Karpas-422 (cell line): ENCODE data around the gene TAGLN3. TPM values are rescaled to one million over a fixed set of nuclear protein-coding genes. Genes with fewer than 3 reads are reported as not detected.

Experiments used
- DNase-seq: peaks from one replicate; pipeline ENCODE4 v3.0.0-alpha.2; 2015
- H2AFZ ChIP-seq: fragments of 200-600 bp; sonication (generic); 2 replicates; pipeline ENCODE4 v1.6.1; 2014; ENCODE audit warnings: antibody characterized with exemption, low read length, mixed read lengths
- H3K27ac ChIP-seq: fragments of 200-600 bp; sonication (generic); 2 replicates; pipeline ENCODE4 v1.5.1; 2014; ENCODE audit warnings: mild to moderate bottlenecking, low read length, moderate library complexity
- H3K27me3 ChIP-seq: fragments of 200-600 bp; sonication (generic); 2 replicates; pipeline ENCODE4 v1.6.1; 2014; ENCODE audit warnings: low read length, mixed read lengths
- H3K36me3 ChIP-seq: fragments of 200-600 bp; sonication (generic); 2 replicates; pipeline ENCODE4 v1.6.1; 2014; ENCODE audit warnings: low read length, mixed read lengths; ENCODE audit not compliant: insufficient read depth
- H3K4me1 ChIP-seq: fragments of 200-600 bp; sonication (generic); 2 replicates; pipeline ENCODE4 v1.6.1; 2014; ENCODE audit warnings: mild to moderate bottlenecking, low read length, mixed read lengths
- H3K4me2 ChIP-seq: fragments of 200-600 bp; sonication (generic); 2 replicates; pipeline ENCODE4 v1.6.1; 2014; ENCODE audit warnings: low read length, low read depth, mild to moderate bottlenecking; ENCODE audit not compliant: poor library complexity, severe bottlenecking
- H3K4me3 ChIP-seq: fragments of 200-600 bp; sonication (generic); 2 replicates; pipeline ENCODE4 v1.5.1; 2014; ENCODE audit warnings: mild to moderate bottlenecking, antibody characterized with exemption, low read length, mixed read lengths
- H3K79me2 ChIP-seq: fragments of 200-600 bp; sonication (generic); 2 replicates; pipeline ENCODE4 v1.6.1; 2014; ENCODE audit warnings: mild to moderate bottlenecking, low read length, mixed read lengths
- H3K9ac ChIP-seq: fragments of 200-600 bp; sonication (generic); 2 replicates; pipeline ENCODE4 v1.6.0; 2014; ENCODE audit warnings: low read length
- H3K9me2 ChIP-seq: fragments of 200-600 bp; sonication (generic), shearing (Covaris generic); replicated peaks from 2 replicates; pipeline ENCODE4 v1.6.0; 2014; ENCODE audit warnings: mild to moderate bottlenecking, low read length, moderate library complexity; ENCODE audit not compliant: insufficient read depth
- H3K9me3 ChIP-seq: fragments of 300-700, 200-600 bp; sonication (generic); 2 replicates; pipeline ENCODE4 v1.6.1; 2014; ENCODE audit warnings: low read length, mixed read lengths
- H4K20me1 ChIP-seq: fragments of 200-600 bp; sonication (generic); 2 replicates; pipeline ENCODE4 v1.6.1; 2014; ENCODE audit warnings: mild to moderate bottlenecking, antibody characterized with exemption, low read length, low read depth; ENCODE audit not compliant: insufficient read depth
- total RNA-seq: library from RNA; depleted of rRNA; stranded (reverse); fragments of >200 nt; shearing (Covaris generic); gene quantifications from 2 replicates; pipeline ENCODE4 v1.2.3, GENCODE V29; 2014; ENCODE audit warnings: low replicate concordance

Gene TAGLN3
- total RNA-seq, 1 experiment from 2014 or later: not detected

DNA sequence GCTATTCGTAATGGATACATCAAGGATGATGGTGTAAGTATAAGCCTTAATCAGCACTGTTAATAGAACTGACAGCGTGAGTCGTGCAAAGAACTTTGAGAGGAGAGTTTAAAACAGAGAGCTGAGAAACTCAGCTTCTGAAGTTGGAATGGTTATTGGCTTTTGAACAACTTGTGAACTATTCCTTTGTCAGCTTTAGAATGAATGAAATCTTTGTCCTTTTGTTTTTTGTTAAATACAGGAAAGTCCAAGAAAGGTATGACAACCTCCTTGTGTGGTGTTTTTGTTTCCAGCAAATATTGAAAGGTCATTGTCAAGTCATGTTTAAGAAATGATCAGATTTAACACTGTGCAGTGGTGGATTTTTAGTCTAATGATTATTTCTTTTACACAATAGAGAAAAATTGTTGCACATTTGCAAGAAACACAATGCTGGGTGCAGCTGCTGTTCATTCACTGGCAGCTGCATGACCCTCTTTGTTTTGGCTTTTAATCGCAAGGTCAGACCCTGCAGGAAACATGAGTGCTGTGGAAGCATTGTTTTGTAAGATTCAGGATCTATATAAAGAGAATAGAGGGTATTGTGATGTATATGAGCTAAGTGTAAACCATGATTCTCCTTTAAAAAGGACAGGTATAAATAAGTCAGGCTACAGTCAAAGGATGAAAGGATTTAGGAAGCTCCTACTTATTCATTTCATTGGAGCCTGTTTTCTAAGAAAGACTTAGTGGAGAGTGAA lies 41.6 kb upstream of the TAGLN3 start:
- no peaks in the 10 kb centered on the region for H3K9me2 ChIP-seq
- H3K9ac ChIP-seq: no peak overlapping the region
- no peaks in the 10 kb centered on the region for H3K27me3 ChIP-seq
- H3K4me2 ChIP-seq: no peak overlapping the region
- DNase-seq: no peak
- H3K36me3 ChIP-seq: no peaks in the 10 kb centered on the region
- no peaks in the 10 kb centered on the region for H3K4me1 ChIP-seq
- no peaks in the 10 kb centered on the region for H3K9me3 ChIP-seq
- no peak overlapping the region for H3K27ac ChIP-seq
- no peaks in the 10 kb centered on the region for H3K79me2 ChIP-seq
- H3K4me3 ChIP-seq: no peak overlapping the region
- H2AFZ ChIP-seq: no peak overlapping the region
- H4K20me1 ChIP-seq: no peaks in the 10 kb centered on the region

DNA sequence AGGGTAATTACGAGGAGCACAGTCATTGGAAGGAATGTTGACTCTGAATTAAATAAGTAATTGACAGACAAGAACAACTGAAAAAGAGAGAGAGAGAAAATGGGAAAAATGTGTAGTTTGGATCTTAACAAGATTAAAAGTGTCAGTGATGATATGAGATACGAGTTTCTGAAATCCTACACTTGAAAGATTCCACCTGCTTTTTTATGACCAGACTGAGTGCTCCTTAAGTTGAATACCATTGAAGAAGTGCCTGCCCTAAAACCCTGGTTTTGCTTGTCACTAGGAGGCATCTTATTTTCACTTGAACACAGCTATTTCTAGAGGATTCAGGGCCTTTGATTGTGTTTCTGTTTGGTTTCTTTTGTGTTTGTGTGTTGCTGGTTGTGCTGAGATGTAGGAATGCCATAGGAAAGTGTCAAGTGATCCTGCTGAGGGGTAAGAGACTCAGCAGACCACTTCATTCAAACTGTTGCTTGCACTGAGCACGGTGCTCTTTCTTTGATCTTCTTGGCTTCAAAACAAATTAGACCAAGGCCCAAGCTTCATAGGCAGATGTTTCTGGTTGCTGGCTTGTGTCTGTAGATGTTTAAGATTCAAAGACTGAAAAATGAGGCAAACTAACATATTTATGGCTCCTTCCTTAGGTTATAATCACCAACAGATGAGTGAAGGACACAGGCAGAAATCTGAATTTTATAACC lies 37.1 kb upstream of the TAGLN3 start:
- DNase-seq: no peak

DNA sequence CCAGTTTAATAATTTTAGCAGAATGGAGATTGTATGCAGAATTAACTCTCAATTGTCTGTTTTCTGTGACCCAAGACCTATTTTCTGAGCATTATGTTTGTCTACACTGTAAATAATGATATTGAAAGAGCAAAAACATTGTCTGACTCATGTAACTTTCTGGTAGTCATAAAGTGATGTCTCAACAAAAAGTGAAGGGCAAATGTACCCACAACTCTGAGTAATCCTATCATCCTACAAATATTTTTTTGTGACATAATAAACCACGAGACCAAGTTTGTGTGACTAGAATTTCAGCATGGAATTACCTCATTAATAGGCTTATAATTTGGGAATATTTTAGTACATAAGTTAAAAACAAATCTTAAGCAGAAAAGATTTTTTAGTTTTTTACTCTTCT lies 35.3 kb upstream of the TAGLN3 start:
- no peaks in the 10 kb centered on the region for H3K9me3 ChIP-seq
- H3K4me2 ChIP-seq: no peak overlapping the region
- no peaks in the 10 kb centered on the region for H4K20me1 ChIP-seq
- H3K27ac ChIP-seq: no peak overlapping the region
- no peak overlapping the region for H2AFZ ChIP-seq
- H3K36me3 ChIP-seq: no peaks in the 10 kb centered on the region
- no peak for DNase-seq
- no peaks in the 10 kb centered on the region for H3K9me2 ChIP-seq
- H3K9ac ChIP-seq: no peak overlapping the region
- H3K4me1 ChIP-seq: peaks cover 18% of the 10 kb centered on the region
- H3K4me3 ChIP-seq: no peak overlapping the region
- no peaks in the 10 kb centered on the region for H3K27me3 ChIP-seq
- no peaks in the 10 kb centered on the region for H3K79me2 ChIP-seq

More for the DNA sequence above, 37.1 kb upstream of the TAGLN3 start:
- Histone ChIP-seq H3K4me2 (no peak overlapping the region), H3K36me3 (no peaks in the 10 kb centered on the region), H3K4me3 (no peak overlapping the region), H3K9me2 (no peaks in the 10 kb centered on the region), H4K20me1 (no peaks in the 10 kb centered on the region), H3K27me3 (no peaks in the 10 kb centered on the region), H2AFZ (peak overlapping the region; percentile 55; the same call in 1 of the 2 replicates), H3K79me2 (no peaks in the 10 kb centered on the region), H3K9me3 (no peaks in the 10 kb centered on the region), H3K27ac (no peak overlapping the region), H3K9ac (no peak overlapping the region), H3K4me1 (peaks cover 2% of the 10 kb centered on the region; the same call in 1 of the 2 replicates)

DNA sequence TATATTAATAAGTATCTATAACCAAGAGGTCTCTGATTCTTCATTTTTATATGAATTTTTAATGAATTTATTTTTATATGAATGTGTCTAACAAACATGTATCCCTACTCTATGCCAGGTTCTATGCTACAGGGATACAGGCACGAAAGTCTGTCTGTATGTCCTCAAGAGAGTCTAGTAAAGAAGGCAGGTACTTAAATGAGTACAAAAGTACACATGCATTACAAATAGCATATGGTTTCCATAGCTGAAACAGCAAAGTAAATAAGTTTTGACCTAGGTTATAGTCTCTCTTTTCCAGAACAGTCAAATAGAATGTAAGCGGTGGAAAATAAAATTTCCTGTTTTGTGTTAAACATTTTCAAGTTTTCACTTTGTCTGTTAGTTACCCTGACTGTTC lies 33.2 kb upstream of the TAGLN3 start:
- Histone ChIP-seq H3K36me3 (no peaks in the 10 kb centered on the region), H4K20me1 (no peaks in the 10 kb centered on the region), H3K9me2 (no peaks in the 10 kb centered on the region), H3K4me3 (no peak overlapping the region), H3K27me3 (no peaks in the 10 kb centered on the region), H3K9ac (no peak overlapping the region), H2AFZ (no peak overlapping the region), H3K79me2 (no peaks in the 10 kb centered on the region), H3K27ac (no peak overlapping the region), H3K9me3 (no peaks in the 10 kb centered on the region), H3K4me1 (peaks cover 28% of the 10 kb centered on the region), H3K4me2 (no peak overlapping the region)
- no peak for DNase-seq

DNA sequence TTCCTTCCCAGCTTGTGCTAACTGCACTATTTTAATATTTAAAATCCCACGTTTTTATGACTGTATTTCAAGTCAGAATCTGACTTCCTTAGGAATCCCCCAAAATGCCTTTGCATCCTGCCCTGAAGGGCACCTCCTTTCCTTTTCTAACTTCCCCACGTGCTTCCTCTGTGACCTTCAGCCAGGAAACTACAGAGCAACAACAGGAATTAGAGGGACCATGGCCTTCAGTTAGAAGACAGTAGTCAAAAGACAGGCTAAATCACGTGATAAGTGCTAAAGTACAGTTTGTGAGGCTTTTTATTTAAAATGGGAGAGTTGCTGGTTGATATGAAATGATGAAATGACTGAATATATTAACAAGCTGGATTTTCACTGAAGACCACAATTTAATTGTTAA lies 31.7 kb upstream of the TAGLN3 start:
- Histone ChIP-seq H3K4me3 (no peak overlapping the region), H2AFZ (no peak overlapping the region; the same call in 1 of the 2 replicates), H3K9me3 (no peaks in the 10 kb centered on the region), H3K79me2 (no peaks in the 10 kb centered on the region), H3K27ac (no peak overlapping the region), H3K9me2 (no peaks in the 10 kb centered on the region), H3K27me3 (no peaks in the 10 kb centered on the region), H3K4me1 (peaks cover 30% of the 10 kb centered on the region), H3K9ac (no peak overlapping the region), H3K36me3 (no peaks in the 10 kb centered on the region), H4K20me1 (no peaks in the 10 kb centered on the region), H3K4me2 (peak overlapping the region; percentile 53)
- no peak for DNase-seq

DNA sequence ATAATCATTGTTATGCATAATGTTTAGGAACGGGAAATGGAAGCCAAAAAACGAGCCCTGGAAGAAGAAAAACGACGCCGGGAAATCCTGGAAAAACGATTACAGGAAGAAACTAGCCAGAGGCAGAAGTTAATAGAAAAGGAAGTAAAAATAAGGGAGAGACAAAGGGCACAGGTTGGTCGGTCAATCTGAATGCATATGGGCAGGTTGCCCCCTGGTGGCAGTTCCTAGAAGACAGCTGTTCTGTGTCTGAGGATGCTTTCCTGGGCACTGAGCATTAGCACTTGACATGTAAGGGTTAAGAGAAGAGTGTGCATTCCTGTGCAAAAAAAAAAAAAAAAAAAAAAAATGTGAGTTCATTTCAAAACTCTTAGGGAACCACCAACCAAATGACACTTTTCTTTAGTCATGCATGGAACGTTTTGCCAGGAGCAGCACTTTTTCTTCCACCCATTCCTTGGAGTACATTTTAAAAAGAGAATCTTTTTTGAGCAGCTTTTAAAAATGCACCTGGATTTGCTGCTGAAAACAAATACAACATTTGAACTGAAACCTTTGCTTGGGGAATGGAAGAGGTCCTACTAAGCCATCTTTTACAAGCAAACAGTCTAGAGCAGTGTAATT lies 31.0 kb upstream of the TAGLN3 start:
- no peak overlapping the region for H3K4me3 ChIP-seq
- no peaks in the 10 kb centered on the region for H3K9me3 ChIP-seq
- H3K4me2 ChIP-seq: peak overlapping the region; percentile 53
- peaks cover 30% of the 10 kb centered on the region for H3K4me1 ChIP-seq
- H3K36me3 ChIP-seq: no peaks in the 10 kb centered on the region
- DNase-seq: peak; percentile 93
- H3K9ac ChIP-seq: no peak overlapping the region; the same call in 1 of the 2 replicates
- no peak overlapping the region; the same call in 1 of the 2 replicates for H2AFZ ChIP-seq
- no peaks in the 10 kb centered on the region for H3K9me2 ChIP-seq
- H4K20me1 ChIP-seq: no peaks in the 10 kb centered on the region
- no peaks in the 10 kb centered on the region for H3K27me3 ChIP-seq
- H3K79me2 ChIP-seq: no peaks in the 10 kb centered on the region
- H3K27ac ChIP-seq: no peak overlapping the region

DNA sequence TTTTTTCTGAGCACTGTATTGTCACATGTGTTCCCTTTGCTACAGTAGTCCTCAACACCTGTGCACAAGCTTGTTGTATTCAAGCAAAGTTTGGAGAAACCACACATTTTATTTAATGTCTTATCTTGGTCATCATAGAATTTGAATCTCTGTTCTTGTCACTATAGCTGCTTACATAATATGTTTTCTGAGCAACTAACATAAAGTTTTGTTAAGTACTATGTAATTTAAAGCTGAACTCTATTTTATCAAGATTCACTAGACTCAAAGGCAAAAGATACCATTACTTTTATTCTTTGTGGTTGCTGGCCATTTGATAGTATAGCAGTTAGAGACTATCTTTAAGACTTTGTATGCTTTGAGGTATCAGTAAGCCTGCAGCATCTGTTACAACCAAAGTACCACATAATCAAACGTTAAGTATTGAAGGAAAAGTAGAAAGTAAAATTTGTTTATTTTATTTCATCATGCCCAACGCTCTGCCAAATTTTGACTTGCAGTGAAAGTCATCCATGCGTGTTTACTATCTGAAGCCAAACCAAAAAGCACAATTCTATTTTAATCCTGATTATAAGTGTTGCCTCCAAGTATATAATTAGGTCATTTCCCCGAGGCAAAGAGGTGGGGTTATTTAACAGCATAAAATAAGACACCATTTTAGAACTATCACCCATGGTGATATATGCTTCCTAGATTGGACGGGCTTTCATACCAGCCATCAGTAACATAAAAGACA lies 30.2 kb upstream of the TAGLN3 start:
- Histone ChIP-seq H3K4me2 (no peak overlapping the region), H3K9me2 (no peaks in the 10 kb centered on the region), H3K9ac (no peak overlapping the region), H3K27ac (no peak overlapping the region), H3K79me2 (no peaks in the 10 kb centered on the region), H2AFZ (no peak overlapping the region), H3K4me3 (no peak overlapping the region), H3K27me3 (no peaks in the 10 kb centered on the region), H3K36me3 (no peaks in the 10 kb centered on the region), H3K4me1 (peaks cover 30% of the 10 kb centered on the region), H4K20me1 (no peaks in the 10 kb centered on the region), H3K9me3 (no peaks in the 10 kb centered on the region)
- no peak for DNase-seq

DNA sequence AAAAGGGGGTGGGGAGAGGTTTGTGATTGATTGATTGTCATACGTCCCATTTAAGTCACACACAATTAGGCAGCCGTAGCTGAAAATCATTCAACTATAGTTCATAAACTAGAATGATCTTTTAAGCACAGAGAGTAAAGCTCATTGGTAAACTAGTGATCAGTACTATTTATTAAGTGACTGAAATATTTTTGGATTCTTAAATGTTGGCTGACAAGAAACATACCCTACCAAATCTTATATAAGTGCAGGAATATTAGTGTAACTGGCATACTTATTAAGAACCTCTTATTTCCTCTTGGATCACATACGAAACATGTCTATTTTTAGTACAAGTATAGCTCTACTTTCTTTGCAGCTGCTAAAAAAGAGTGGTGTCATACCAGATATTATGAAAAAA lies 28.3 kb upstream of the TAGLN3 start:
- Histone ChIP-seq H3K79me2 (no peaks in the 10 kb centered on the region), H3K27ac (no peak overlapping the region), H2AFZ (no peak overlapping the region), H3K9me2 (no peaks in the 10 kb centered on the region), H3K27me3 (no peaks in the 10 kb centered on the region), H3K4me3 (no peak overlapping the region), H3K9me3 (no peaks in the 10 kb centered on the region), H4K20me1 (no peaks in the 10 kb centered on the region), H3K4me2 (no peak overlapping the region), H3K9ac (no peak overlapping the region), H3K36me3 (no peaks in the 10 kb centered on the region), H3K4me1 (peaks cover 30% of the 10 kb centered on the region)
- DNase-seq: no peak
